ENCODE data around the gene BCAS3.
"Not testable (repeated sequence)": the region's sequence is repeated elsewhere in the genome, so short reads cannot be mapped to it uniquely, and the experiment has no call there.

The BCAS3 gene

GRCh38 chr17:60952747-60953146, 275.1 kb downstream of the BCAS3 start:
- Mint-ChIP-seq H3K4me1 (ENCODE audit: low read depth) (no peaks in the 10 kb centered on the region), H3K4me3 (no peak overlapping the region), H3K9me3 (peaks cover 5% of the 10 kb centered on the region), H3K27me3 (ENCODE audit: low read depth) (no peaks in the 10 kb centered on the region), H3K36me3 (ENCODE audit: low read depth) (no peaks in the 10 kb centered on the region), H3K27ac (no peak overlapping the region)

GRCh38 chr17:60959011-60959410, 281.4 kb downstream of the BCAS3 start:
- Mint-ChIP-seq H3K4me1 (ENCODE audit: low read depth) (no peaks in the 10 kb centered on the region), H3K4me3 (no peak overlapping the region), H3K27me3 (ENCODE audit: low read depth) (no peaks in the 10 kb centered on the region), H3K27ac (no peak overlapping the region), H3K9me3 (no peaks in the 10 kb centered on the region), H3K36me3 (ENCODE audit: low read depth) (no peaks in the 10 kb centered on the region)

- Mint-ChIP-seq H3K4me1 (ENCODE audit: low read depth) (no peaks in the 10 kb centered on the region), H3K36me3 (ENCODE audit: low read depth) (no peaks in the 10 kb centered on the region), H3K27me3 (ENCODE audit: low read depth) (no peaks in the 10 kb centered on the region), H3K27ac (no peak overlapping the region), H3K4me3 (no peak overlapping the region), H3K9me3 (no peaks in the 10 kb centered on the region)
Observed at GRCh38 chr17:60959696-60960095, 282.0 kb downstream of the BCAS3 start.

- Mint-ChIP-seq H3K27ac (no peak overlapping the region), H3K27me3 (ENCODE audit: low read depth) (no peaks in the 10 kb centered on the region), H3K4me1 (ENCODE audit: low read depth) (no peaks in the 10 kb centered on the region), H3K4me3 (no peak overlapping the region), H3K36me3 (ENCODE audit: low read depth) (no peaks in the 10 kb centered on the region), H3K9me3 (no peaks in the 10 kb centered on the region)
Observed at GRCh38 chr17:60960398-60961065, 282.9 kb downstream of the BCAS3 start.

GRCh38 chr17:60964160-60964559, 286.5 kb downstream of the BCAS3 start:
- Mint-ChIP-seq H3K4me3 (no peak overlapping the region), H3K4me1 (ENCODE audit: low read depth) (no peaks in the 10 kb centered on the region), H3K27me3 (ENCODE audit: low read depth) (peaks cover 8% of the 10 kb centered on the region), H3K9me3 (peaks cover 3% of the 10 kb centered on the region), H3K36me3 (ENCODE audit: low read depth) (no peaks in the 10 kb centered on the region), H3K27ac (no peak overlapping the region)

- no peaks in the 10 kb centered on the region for H3K36me3 Mint-ChIP-seq (ENCODE audit: low read depth)
- no peak overlapping the region for H3K4me3 Mint-ChIP-seq
- peaks cover 8% of the 10 kb centered on the region for H3K27me3 Mint-ChIP-seq (ENCODE audit: low read depth)
- H3K4me1 Mint-ChIP-seq (ENCODE audit: low read depth) = no peaks in the 10 kb centered on the region
- H3K9me3 Mint-ChIP-seq = peaks cover 3% of the 10 kb centered on the region
- H3K27ac Mint-ChIP-seq = no peak overlapping the region
Observed at GRCh38 chr17:60968266-60968665, 290.6 kb downstream of the BCAS3 start.

- Mint-ChIP-seq H3K9me3 (peaks cover 3% of the 10 kb centered on the region), H3K27ac (no peak overlapping the region), H3K36me3 (ENCODE audit: low read depth) (no peaks in the 10 kb centered on the region), H3K4me3 (no peak overlapping the region), H3K27me3 (ENCODE audit: low read depth) (peaks cover 8% of the 10 kb centered on the region), H3K4me1 (ENCODE audit: low read depth) (no peaks in the 10 kb centered on the region)
Observed at GRCh38 chr17:60969500-60970037, 291.9 kb downstream of the BCAS3 start.

GRCh38 chr17:60970741-60971140, 293.1 kb downstream of the BCAS3 start:
- no peak overlapping the region for H3K4me3 Mint-ChIP-seq
- peaks cover 8% of the 10 kb centered on the region for H3K27me3 Mint-ChIP-seq (ENCODE audit: low read depth)
- peaks cover 3% of the 10 kb centered on the region for H3K9me3 Mint-ChIP-seq
- H3K36me3 Mint-ChIP-seq (ENCODE audit: low read depth) = no peaks in the 10 kb centered on the region
- H3K27ac Mint-ChIP-seq = no peak overlapping the region
- no peaks in the 10 kb centered on the region for H3K4me1 Mint-ChIP-seq (ENCODE audit: low read depth)

GRCh38 chr17:60971515-60972369, 294.1 kb downstream of the BCAS3 start:
- Mint-ChIP-seq H3K27ac (no peak overlapping the region), H3K4me3 (no peak overlapping the region), H3K27me3 (ENCODE audit: low read depth) (peaks cover 8% of the 10 kb centered on the region), H3K4me1 (ENCODE audit: low read depth) (no peaks in the 10 kb centered on the region), H3K9me3 (peaks cover 3% of the 10 kb centered on the region), H3K36me3 (ENCODE audit: low read depth) (no peaks in the 10 kb centered on the region)

- not testable (repeated sequence) for H3K27ac Mint-ChIP-seq; H3K27me3 Mint-ChIP-seq (ENCODE audit: low read depth)
Observed at GRCh38 chr17:60976861-60977260, 299.2 kb downstream of the BCAS3 start.

GRCh38 chr17:60989379-60989778, 311.7 kb downstream of the BCAS3 start:
- H3K27me3 Mint-ChIP-seq (ENCODE audit: low read depth) = peaks cover 22% of the 10 kb centered on the region
- H3K36me3 Mint-ChIP-seq (ENCODE audit: low read depth) = no peaks in the 10 kb centered on the region
- no peak overlapping the region for H3K27ac Mint-ChIP-seq
- H3K4me3 Mint-ChIP-seq = no peak overlapping the region
- no peaks in the 10 kb centered on the region for H3K9me3 Mint-ChIP-seq
- H3K4me1 Mint-ChIP-seq (ENCODE audit: low read depth) = no peaks in the 10 kb centered on the region

More at GRCh38 chr17:60976861-60977260, 299.2 kb downstream of the BCAS3 start:
- not testable (repeated sequence) for H3K9me3 Mint-ChIP-seq; H3K36me3 Mint-ChIP-seq (ENCODE audit: low read depth); H3K4me3 Mint-ChIP-seq; H3K4me1 Mint-ChIP-seq (ENCODE audit: low read depth)

- no peaks in the 10 kb centered on the region for H3K4me1 Mint-ChIP-seq (ENCODE audit: low read depth)
- H3K27ac Mint-ChIP-seq = no peak overlapping the region
- H3K36me3 Mint-ChIP-seq (ENCODE audit: low read depth) = no peaks in the 10 kb centered on the region
- no peaks in the 10 kb centered on the region for H3K9me3 Mint-ChIP-seq
- H3K27me3 Mint-ChIP-seq (ENCODE audit: low read depth) = peaks cover 22% of the 10 kb centered on the region
- H3K4me3 Mint-ChIP-seq = no peak overlapping the region
Observed at GRCh38 chr17:60989846-60990245, 312.2 kb downstream of the BCAS3 start.

GRCh38 chr17:60993497-60993896, 315.8 kb downstream of the BCAS3 start:
- H3K36me3 Mint-ChIP-seq (ENCODE audit: low read depth) = no peaks in the 10 kb centered on the region
- H3K27ac Mint-ChIP-seq = no peak overlapping the region
- H3K4me1 Mint-ChIP-seq (ENCODE audit: low read depth) = no peaks in the 10 kb centered on the region
- H3K4me3 Mint-ChIP-seq = no peak overlapping the region
- H3K27me3 Mint-ChIP-seq (ENCODE audit: low read depth) = peaks cover 6% of the 10 kb centered on the region
- no peaks in the 10 kb centered on the region for H3K9me3 Mint-ChIP-seq

- H3K4me3 Mint-ChIP-seq = no peak overlapping the region
- H3K27me3 Mint-ChIP-seq (ENCODE audit: low read depth) = peaks cover 13% of the 10 kb centered on the region
- H3K9me3 Mint-ChIP-seq = no peaks in the 10 kb centered on the region
- H3K36me3 Mint-ChIP-seq (ENCODE audit: low read depth) = no peaks in the 10 kb centered on the region
- H3K4me1 Mint-ChIP-seq (ENCODE audit: low read depth) = no peaks in the 10 kb centered on the region
- H3K27ac Mint-ChIP-seq = no peak overlapping the region
Observed at GRCh38 chr17:60995680-60996079, 318.0 kb downstream of the BCAS3 start.

GRCh38 chr17:61000911-61001310, 323.3 kb downstream of the BCAS3 start:
- Mint-ChIP-seq H3K9me3 (peaks cover 3% of the 10 kb centered on the region), H3K36me3 (ENCODE audit: low read depth) (peaks cover 2% of the 10 kb centered on the region), H3K27me3 (ENCODE audit: low read depth) (peaks cover 23% of the 10 kb centered on the region), H3K27ac (no peak overlapping the region), H3K4me1 (ENCODE audit: low read depth) (peaks cover 1% of the 10 kb centered on the region), H3K4me3 (no peak overlapping the region)

Measured in T-helper 1 cell treated with Interleukin-12 subunit alpha and Interleukin-12 subunit beta and Interleukin-4 antibody, amounts not matched to agents 30 μg/mL and 1 μg/mL, for 36 hours (primary cell).